ENCODE measurements around the gene KSR1.

KSR1 gene

DNA sequence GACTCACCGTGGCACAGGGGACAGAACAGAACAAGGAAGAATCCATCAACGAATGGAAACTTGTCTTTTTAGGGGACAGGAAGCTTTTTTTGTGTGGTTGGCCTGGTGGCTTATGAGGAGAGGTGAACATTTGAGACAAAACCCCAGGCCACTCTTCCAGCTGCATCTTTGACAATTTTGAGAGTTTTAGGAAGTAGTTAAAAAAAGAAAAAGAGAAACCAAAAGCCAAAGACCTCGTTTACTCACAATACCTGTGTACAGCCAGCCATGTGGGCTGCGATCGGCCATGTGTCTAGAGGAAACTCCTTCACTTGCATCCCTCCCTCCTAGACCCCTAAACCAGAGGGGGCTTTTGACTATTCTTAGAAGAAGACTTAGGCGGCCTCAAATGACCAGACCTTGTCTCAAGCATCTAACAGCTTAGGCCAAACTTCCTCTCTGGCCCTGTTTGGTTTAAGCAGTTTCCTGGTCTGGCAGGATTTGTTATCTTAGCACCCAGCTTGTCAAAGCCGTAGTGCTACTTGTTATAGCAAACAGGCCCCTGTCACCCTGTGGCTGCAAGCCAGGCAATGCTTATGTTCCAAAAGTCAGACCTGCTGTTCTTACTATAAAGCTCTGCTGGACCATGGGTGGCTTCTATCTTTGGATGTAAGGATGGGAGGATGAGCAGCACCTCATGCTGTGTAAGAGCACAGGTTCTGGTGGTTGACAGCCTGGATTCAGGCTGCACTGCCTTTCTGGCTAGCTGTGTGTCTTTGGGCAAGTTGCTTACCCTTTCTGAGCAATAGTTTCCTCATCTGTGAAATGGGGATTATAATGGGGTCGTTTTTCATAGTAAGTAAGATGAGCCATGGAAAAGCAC lies 17.7 kb downstream of the KSR1 start:
- DNase-seq (ENCODE audit: low read depth): peak; percentile 38

DNA sequence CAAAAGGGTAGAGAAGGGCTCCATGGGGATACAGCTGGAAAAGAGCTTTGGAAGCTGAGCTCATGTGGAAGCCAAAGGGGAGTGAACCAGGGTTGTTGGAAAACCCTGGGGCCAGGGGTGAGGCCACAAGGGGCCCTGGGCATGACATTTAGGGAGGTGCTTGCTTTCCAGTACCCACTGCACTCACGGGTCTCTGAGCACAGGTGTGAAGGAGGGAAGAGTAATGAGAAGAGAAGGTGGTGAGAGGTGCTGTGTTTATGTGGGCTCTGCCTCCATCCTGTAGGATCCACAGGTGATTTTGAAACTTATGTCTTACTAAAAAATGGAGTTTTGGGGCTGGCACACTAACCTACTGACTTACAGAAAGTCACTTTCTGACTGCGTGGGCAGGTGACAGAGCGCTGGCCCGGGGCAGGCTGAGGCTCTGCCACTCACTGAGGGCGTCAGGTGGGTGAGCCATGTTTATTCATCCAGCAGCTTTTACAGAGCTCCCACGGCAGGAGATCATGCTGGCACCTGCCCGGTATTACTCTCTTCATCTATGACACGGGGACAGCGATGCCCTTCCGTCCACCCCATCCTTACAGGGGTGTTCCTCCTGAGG lies 18.9 kb downstream of the KSR1 start:
- no peak for DNase-seq (ENCODE audit: low read depth)

GRCh38 chr17:27475981-27476895 lies 20.0 kb downstream of the KSR1 start:
- DNase-seq (ENCODE audit: low read depth): no peak

DNA sequence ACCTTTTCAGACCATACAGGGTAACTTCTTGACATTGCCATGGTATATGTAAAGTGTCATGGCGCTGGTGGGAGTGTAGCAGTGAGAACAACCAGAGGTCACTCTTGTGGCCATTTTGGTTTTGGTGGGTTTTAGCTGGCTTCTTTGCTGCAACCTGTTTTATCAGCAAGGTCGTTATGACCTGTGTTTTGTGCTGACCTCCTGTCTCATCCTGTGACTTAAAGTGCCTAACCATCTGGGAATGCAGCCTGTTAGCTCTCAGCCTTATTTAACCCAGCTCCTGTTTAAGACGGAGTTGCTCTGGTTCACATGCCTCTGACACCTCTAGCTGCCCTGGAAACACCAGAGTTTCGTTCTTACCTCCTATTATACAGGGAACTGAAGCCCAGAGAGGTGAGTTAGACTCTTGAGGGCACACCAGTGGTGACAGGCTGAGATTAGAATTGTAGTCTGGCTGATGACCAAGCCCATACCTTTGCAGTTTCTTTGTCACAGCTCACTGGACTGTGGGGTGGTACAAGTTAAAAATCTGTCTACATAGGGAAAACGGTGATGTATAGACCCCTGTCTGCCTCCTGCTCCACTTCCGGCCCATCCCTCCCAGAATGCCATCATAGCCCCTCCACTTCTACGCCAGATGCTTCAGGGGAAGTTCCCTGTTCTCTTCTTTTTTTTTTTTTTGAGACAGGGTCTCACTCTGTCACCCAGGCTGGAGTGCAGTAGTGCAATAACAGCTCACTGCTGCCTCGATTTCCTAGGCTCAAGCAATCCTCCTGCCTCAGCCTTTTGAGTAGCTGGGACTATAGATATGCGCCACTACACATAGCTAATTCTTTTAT lies 21.0 kb downstream of the KSR1 start:
- no peak for DNase-seq (ENCODE audit: low read depth)

GRCh38 chr17:27477971-27478684 lies 21.9 kb downstream of the KSR1 start:
- DNase-seq (ENCODE audit: low read depth): no peak

GRCh38 chr17:27478901-27479538 lies 22.8 kb downstream of the KSR1 start:
- no peak for DNase-seq (ENCODE audit: low read depth)

GRCh38 chr17:27479838-27480237 lies 23.6 kb downstream of the KSR1 start:
- no peak for DNase-seq (ENCODE audit: low read depth)

- no peak for DNase-seq (ENCODE audit: low read depth)
These were observed 24.5 kb downstream of the KSR1 start for GRCh38 chr17:27480699-27481098.

DNA sequence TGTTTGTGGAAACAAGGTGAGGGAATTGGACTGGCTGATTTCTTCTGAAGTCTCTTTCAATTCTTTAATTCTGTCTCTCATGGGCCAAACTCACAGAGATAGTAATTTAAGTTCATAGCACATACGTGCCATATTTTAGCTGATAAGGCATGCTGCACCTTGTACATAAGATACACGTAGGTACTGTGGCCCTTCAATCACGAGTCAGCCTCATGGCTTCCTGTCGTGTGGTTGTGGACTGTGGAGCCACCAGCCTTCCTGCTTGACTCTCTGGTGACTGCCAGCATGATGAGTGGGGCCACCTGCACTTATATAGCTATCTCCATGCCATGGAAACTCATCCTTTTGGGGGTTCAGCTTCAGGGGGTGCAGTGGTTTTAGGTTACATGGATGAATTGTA lies 25.1 kb downstream of the KSR1 start:
- DNase-seq (ENCODE audit: low read depth): peak; percentile 31

GRCh38 chr17:27485125-27485524 lies 28.9 kb downstream of the KSR1 start:
- no peak for DNase-seq (ENCODE audit: low read depth)

DNA sequence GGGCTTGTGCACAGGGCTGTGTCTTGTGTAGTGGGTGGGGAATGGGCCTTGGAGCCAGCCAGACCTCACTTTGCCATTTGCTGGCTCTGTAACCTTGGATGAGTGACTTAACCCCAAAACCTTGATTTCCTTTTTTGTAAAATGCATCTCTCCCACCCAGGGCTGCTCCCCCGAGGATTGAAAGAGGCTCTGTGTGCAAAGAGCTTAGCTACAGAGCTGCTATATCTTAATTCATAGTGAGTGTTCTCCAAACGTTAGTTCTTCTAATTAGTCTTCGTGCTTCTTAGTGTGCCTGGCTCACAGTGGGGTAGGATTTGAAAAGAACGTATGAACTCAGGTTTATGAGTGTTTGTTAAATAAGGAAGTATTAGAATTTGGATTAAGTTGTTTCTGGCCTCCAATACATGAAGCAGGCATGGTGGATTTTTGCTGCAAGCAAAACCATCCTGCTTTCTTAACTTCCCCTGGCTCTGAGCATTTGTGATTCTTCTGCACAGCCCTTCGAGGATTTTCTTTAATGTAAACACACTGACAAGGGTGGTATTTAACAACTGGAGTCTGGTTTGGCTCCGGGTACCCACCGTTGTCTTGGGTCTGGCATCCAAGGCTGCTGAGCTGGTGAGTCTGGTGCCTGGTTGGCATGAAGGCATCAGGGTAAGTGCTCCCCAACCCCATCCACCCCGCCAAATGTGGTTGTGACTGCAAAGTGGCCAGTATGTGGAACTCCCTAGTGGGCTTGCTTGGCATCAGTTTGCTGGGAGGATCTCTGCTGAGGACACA lies 29.7 kb downstream of the KSR1 start:
- no peak for DNase-seq (ENCODE audit: low read depth)

GRCh38 chr17:27486741-27487140 lies 30.5 kb downstream of the KSR1 start:
- DNase-seq (ENCODE audit: low read depth): no peak

- DNase-seq (ENCODE audit: low read depth): no peak
These were observed 32.0 kb downstream of the KSR1 start for GRCh38 chr17:27488231-27488630.

GRCh38 chr17:27489045-27489715 lies 32.9 kb downstream of the KSR1 start:
- DNase-seq (ENCODE audit: low read depth): no peak

DNA sequence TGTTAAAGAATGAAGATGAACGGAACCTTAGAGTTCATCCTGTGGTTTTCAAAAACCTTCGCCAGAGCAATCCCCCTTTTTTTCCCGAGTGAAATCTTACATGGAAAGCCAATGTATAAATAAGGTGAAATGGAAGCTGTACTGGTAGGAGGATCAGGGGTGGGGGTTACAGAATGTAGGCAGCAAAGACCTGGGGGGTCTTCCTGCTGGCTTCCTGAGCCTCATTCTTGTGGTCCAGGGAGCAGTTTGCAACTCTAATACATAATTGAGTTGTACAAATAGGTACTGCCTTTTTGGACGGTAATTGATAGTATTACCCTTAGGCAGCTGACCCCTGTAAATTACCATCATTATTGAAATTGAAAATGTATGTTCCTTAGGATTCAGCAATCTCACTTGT lies 34.1 kb downstream of the KSR1 start:
- no peak for DNase-seq (ENCODE audit: low read depth)

DNA sequence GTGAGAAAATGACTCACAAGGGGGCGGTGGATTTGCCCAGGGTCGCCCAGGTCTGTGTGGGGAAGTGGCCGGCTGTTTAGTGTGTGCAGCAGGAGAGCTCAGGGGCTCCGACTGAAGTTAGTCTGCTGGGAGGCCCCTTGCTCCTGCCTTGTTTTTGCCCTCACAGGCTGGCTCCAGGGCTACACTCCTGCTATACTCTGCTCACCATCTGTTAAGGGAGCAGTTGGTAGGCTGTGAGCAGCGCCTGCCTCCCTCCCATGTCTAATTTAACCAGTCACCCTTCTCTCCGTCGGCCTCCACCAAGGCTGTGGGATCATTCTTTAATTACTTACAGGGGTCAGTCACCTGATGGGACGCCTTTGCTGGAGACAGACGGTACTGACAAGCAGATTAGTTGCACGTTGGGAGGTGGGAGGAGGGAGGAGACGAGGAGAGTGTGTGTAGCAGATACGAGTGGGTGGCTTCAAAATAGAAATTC lies 35.5 kb downstream of the KSR1 start:
- no peak for DNase-seq (ENCODE audit: low read depth)

GRCh38 chr17:27492470-27492869 lies 36.2 kb downstream of the KSR1 start:
- DNase-seq (ENCODE audit: low read depth): no peak

DNA sequence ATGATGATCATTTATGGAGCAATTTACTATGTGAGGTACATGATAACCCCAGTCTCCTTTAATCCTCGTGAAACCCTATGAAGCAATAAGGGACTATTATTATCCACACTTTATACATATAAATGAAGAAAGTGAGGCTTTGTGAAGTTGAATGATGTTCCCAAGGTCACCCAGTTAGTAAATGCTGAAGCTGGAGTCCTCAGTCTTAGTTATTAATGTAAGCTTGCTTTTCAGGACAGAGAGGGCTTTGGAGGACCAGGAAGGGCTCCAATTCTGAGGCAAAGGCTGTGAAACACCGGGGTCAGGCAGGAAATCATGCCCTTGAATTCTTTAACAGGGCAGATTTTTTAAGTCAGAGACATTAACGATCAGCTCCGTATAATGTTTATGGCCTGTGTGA lies 36.8 kb downstream of the KSR1 start:
- no peak for DNase-seq (ENCODE audit: low read depth)
